ENCODE results near the gene IGFBPL1. TPM values are rescaled to one million over a fixed set of nuclear protein-coding genes. Genes with fewer than 3 reads are reported as not detected.
A peak's percentile ranks its signal among the peaks of the same experiment; 100 is the strongest.
"Not testable (repeated sequence)": the region's sequence is repeated elsewhere in the genome, so short reads cannot be mapped to it uniquely, and the experiment has no call there.

Gene IGFBPL1
- total RNA-seq: 1 to 10 TPM in 2 of 6 donors, under 1 TPM in 1, not detected in 3; 0.66 to 2.6 (median 1.4) TPM

DNA sequence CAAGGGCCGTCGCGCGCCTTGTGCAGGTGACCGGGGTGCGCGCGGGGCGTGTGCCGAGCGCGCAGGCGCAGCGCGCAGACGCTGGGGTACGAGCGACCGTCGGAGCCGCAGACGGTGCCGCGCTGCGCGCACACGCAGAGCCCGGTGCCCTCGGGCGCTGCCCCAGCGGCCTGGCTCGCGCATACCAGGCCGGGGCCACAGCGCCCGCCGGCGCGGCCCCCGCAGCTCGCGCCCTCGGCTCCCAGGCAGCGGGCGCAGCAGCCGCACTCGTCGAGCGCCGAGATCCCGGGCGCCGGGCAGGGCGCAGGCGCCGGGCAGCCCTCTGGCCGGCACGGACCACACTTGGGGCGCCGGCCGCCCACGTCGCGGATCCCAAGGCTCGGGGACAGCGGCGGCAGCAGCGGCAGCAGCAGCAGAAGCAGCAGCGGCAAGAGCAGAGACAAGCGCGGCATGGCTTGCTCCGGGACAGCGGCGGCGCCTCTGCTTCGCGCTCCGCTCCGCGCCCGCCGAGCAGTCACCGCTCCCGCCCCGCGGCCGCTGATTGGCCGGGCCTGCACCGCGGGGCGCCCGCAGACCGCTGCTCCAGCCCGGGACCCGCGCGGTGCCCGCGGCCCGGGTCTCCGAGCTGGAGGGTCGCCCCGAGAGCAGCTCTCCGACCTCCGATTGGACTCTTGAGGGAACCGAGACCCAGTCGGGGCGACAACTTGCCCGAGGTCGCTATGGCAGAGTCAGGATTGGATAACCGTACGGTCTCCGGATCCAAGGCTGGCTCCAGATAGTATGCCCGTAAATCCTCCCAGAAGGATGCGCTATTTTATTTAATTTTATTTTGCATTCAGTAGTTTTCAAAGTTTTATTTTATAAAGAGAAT lies at the start of gene IGFBPL1:
IGFBPL1 (minus strand) TSS at position 482 of the 871 bp plus-strand sequence; CDS start at position 452, 30 bp downstream.
- Histone ChIP-seq H3K27me3 (peaks cover 0 to 14% (median 2%) of the 10 kb centered on the region in 4 donors), H3K4me3 (peak within 1 kb of the TSS in 3 of 4 donors; percentile 41 to 44 (median 42)), H3K36me3 (no peaks in the 10 kb centered on the region), H3K9me3 (no peaks in the 10 kb centered on the region), H3K27ac (no peak within 1 kb of the TSS), H3K4me1 (peaks cover 2 to 20% (median 12%) of the 10 kb centered on the region in 4 donors)
- 3 to 7% methylated on average over 10 to 23 of the region's 115 CpGs for WGBS, 2 donors
- DNase-seq: peak; percentile 15 to 87
- TF ChIP-seq POLR2AphosphoS5 (IDR thresholded peaks at IDR 0.05) (no peak), EP300 (IDR thresholded peaks at IDR 0.05) (no peak), CTCF (IDR thresholded peaks at IDR 0.05) (no peak), POLR2A (IDR thresholded peaks at IDR 0.05) (no peak)
- ATAC-seq (ENCODE audit: low FRiP score in 2 of 2): peak in 1 of 2 donors; percentile 59

GRCh38 chr9:38472583-38473249 lies 48.5 kb upstream of the IGFBPL1 start:
- H3K4me3 ChIP-seq; H3K36me3 ChIP-seq; H3K4me1 ChIP-seq; H3K9me3 ChIP-seq; ATAC-seq (ENCODE audit: low FRiP score in 2 of 2); H3K27ac ChIP-seq; H3K27me3 ChIP-seq; DNase-seq: not testable (repeated sequence)
- WGBS, 2 donors: 59 to 67% methylated on average over 2 of the region's 2 CpGs

- 34 to 46% methylated on average over 3 of the region's 3 CpGs for WGBS, 2 donors
- Histone ChIP-seq H3K4me3 (no peak overlapping the region), H3K9me3 (no peaks in the 10 kb centered on the region), H3K27ac (no peak overlapping the region), H3K36me3 (no peaks in the 10 kb centered on the region), H3K27me3 (no peaks in the 10 kb centered on the region), H3K4me1 (no peaks in the 10 kb centered on the region)
- ATAC-seq (ENCODE audit: low FRiP score in 2 of 2): no peak
- DNase-seq: no peak
- no peak for TF ChIP-seq POLR2AphosphoS5 (IDR thresholded peaks at IDR 0.05)
- no peak for TF ChIP-seq CTCF (IDR thresholded peaks at IDR 0.05)
- no peak for TF ChIP-seq POLR2A (IDR thresholded peaks at IDR 0.05)
- no peak for TF ChIP-seq EP300 (IDR thresholded peaks at IDR 0.05)
Observed at GRCh38 chr9:38467404-38467803, 43.1 kb upstream of the IGFBPL1 start.

DNA sequence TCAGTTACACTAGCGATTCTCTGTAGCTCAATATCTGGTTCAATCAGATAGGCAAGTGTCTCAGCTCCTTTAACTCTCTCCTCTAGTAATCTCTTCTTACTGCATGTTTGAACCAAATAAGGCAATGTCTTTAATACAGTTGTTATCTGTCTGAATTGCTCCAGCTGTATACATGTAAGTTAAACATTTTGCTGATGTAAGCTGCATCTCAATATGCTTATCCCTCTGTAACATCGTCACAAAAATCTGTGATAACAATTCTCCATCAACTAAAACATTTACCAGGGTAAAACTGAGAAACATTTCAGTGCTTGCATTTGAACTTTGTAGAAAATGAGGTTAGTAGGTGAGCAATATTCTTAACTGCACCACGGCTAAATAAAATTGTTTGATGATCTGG lies 29.6 kb upstream of the IGFBPL1 start:
- 77 to 84% methylated on average over 3 of the region's 3 CpGs for WGBS, 2 donors
- Histone ChIP-seq H3K4me3 (no peak overlapping the region), H3K4me1 (no peaks in the 10 kb centered on the region), H3K36me3 (no peaks in the 10 kb centered on the region), H3K27ac (no peak overlapping the region), H3K27me3 (no peaks in the 10 kb centered on the region), H3K9me3 (peaks cover 0 to 3% (median 1%) of the 10 kb centered on the region in 4 donors)
- TF ChIP-seq CTCF (IDR thresholded peaks at IDR 0.05) (no peak), POLR2A (IDR thresholded peaks at IDR 0.05) (no peak), POLR2AphosphoS5 (IDR thresholded peaks at IDR 0.05) (no peak), EP300 (IDR thresholded peaks at IDR 0.05) (no peak)
- DNase-seq: no peak
- ATAC-seq (ENCODE audit: low FRiP score in 2 of 2): no peak

DNA sequence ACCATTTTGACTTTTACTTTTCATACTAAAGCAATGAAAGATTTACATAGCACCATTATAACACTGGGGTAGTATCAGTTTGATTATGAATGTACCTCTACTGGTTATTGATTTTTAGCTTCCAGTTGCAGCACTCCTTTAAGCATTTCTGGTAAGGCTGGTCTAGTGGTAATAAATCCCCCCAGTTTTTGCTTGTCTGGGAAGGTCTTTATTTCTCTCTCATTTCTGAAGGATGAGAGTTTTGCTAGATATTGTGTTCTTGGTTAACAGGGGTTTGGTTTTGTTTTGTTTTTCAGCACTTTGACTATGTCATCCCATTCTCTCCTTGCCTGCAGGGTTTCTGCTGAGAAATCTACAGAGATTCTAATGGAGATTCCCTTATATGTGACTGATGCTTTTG lies 26.9 kb upstream of the IGFBPL1 start:
- Histone ChIP-seq H3K27me3 (no peaks in the 10 kb centered on the region), H3K27ac (no peak overlapping the region), H3K4me1 (no peaks in the 10 kb centered on the region), H3K4me3 (no peak overlapping the region), H3K9me3 (peaks cover 0 to 3% (median 1%) of the 10 kb centered on the region in 4 donors), H3K36me3 (no peaks in the 10 kb centered on the region)
- TF ChIP-seq CTCF (IDR thresholded peaks at IDR 0.05) (no peak), EP300 (IDR thresholded peaks at IDR 0.05) (no peak), POLR2A (IDR thresholded peaks at IDR 0.05) (no peak), POLR2AphosphoS5 (IDR thresholded peaks at IDR 0.05) (no peak)
- ATAC-seq (ENCODE audit: low FRiP score in 2 of 2) (no peak), DNase-seq (no peak)
